Neural progenitor cell (in vitro differentiated cells): Measurements from ENCODE around the gene AATK. TPM values are rescaled to one million over a fixed set of nuclear protein-coding genes. Genes with fewer than 3 reads are reported as not detected.
A peak's percentile ranks its signal among the peaks of the same experiment; 100 is the strongest.

Experiments
- DNase-seq: peaks from one replicate; pipeline ENCODE4 v3.0.0-alpha.2; 2016; ENCODE audit warnings: low spot score
- H2AFZ ChIP-seq: fragments of 200-600 bp; sonication (generic); replicated peaks from 2 replicates; pipeline ENCODE4 v1.6.1; 2016; ENCODE audit warnings: antibody characterized with exemption
- H3F3A ChIP-seq: fragments of 200-600 bp; sonication (generic); 2 replicates; pipeline ENCODE4 v1.6.1; 2016; ENCODE audit warnings: antibody characterized with exemption, low read depth
- H3K27ac ChIP-seq: fragments of 200-600 bp; sonication (generic); 2 replicates; pipeline ENCODE4 v1.5.1; 2016; ENCODE audit warnings: mild to moderate bottlenecking
- H3K27me3 ChIP-seq: fragments of 200-600 bp; sonication (generic); 2 replicates; pipeline ENCODE4 v1.6.1; 2016; ENCODE audit warnings: mild to moderate bottlenecking, moderate library complexity
- H3K36me3 ChIP-seq: fragments of 200-600 bp; sonication (generic); 2 replicates; pipeline ENCODE4 v1.5.1; 2016
- H3K4me1 ChIP-seq: fragments of 200-600 bp; sonication (generic); 2 replicates; pipeline ENCODE4 v1.6.1; 2016; ENCODE audit warnings: mixed run types
- H3K4me2 ChIP-seq: fragments of 200-600 bp; sonication (generic); 2 replicates; pipeline ENCODE4 v1.6.1; 2016
- H3K4me3 ChIP-seq: fragments of 200-600 bp; sonication (generic); 2 replicates; pipeline ENCODE4 v1.5.1; 2016
- H3K79me2 ChIP-seq: fragments of 200-600 bp; sonication (generic); 2 replicates; pipeline ENCODE4 v1.6.1; 2016; ENCODE audit warnings: low read depth
- H3K9ac ChIP-seq: fragments of 200-600 bp; sonication (generic); 2 replicates; pipeline ENCODE4 v1.6.1; 2016
- H3K9me3 ChIP-seq: fragments of 200-600 bp; sonication (generic); 2 replicates; pipeline ENCODE4 v1.5.1; 2016; ENCODE audit warnings: low read depth
- H4K20me1 ChIP-seq: fragments of 200-600 bp; sonication (generic); 2 replicates; pipeline ENCODE4 v1.6.1; 2016; ENCODE audit warnings: low read depth
- H3K27ac Mint-ChIP-seq: 3 replicates; pipeline ENCODE4 v1.8.0; 2021; ENCODE audit warnings: mixed read lengths
- H3K27me3 Mint-ChIP-seq: 2 replicates; pipeline ENCODE4 v1.8.0; 2022; ENCODE audit warnings: low read depth, mild to moderate bottlenecking, inconsistent platforms, moderate library complexity, mixed read lengths; ENCODE audit not compliant: insufficient read depth
- H3K36me3 Mint-ChIP-seq: 3 replicates; pipeline ENCODE4 v1.8.0; 2021; ENCODE audit warnings: mixed read lengths
- H3K4me1 Mint-ChIP-seq: 3 replicates; pipeline ENCODE4 v1.8.0; 2021; ENCODE audit warnings: mixed read lengths
- H3K4me3 Mint-ChIP-seq: 3 replicates; pipeline ENCODE4 v1.8.0; 2021; ENCODE audit warnings: mild to moderate bottlenecking, moderate library complexity, mixed read lengths
- H3K9me3 Mint-ChIP-seq: 3 replicates; pipeline ENCODE4 v1.8.0; 2020; ENCODE audit warnings: mixed read lengths
- EZH2 ChIP-seq: fragments of 200-600 bp; sonication (generic); IDR thresholded peaks from 2 replicates; pipeline ENCODE4 v1.6.1; 2017; ENCODE audit warnings: antibody characterized with exemption, mild to moderate bottlenecking, moderate library complexity
- EZH2phosphoT487 ChIP-seq: fragments of 200-600 bp; sonication (generic); IDR thresholded peaks from 2 replicates; pipeline ENCODE4 v1.6.1; 2017; ENCODE audit warnings: antibody characterized with exemption
- total RNA-seq: library from RNA; depleted of rRNA; stranded (reverse); fragments of >200 nt; gene quantifications from 2 replicates; pipeline ENCODE4 v1.2.3, GENCODE V29; 2015; ENCODE audit warnings: low replicate concordance
- TF ChIP-seq, protein P1 (sequence below): fragments of 200-600 bp; sonication (generic); IDR thresholded peaks from 2 replicates; pipeline ENCODE4 v1.5.1; 2017; ENCODE audit warnings: antibody characterized with exemption, mild to moderate bottlenecking

The AATK gene, protein sequence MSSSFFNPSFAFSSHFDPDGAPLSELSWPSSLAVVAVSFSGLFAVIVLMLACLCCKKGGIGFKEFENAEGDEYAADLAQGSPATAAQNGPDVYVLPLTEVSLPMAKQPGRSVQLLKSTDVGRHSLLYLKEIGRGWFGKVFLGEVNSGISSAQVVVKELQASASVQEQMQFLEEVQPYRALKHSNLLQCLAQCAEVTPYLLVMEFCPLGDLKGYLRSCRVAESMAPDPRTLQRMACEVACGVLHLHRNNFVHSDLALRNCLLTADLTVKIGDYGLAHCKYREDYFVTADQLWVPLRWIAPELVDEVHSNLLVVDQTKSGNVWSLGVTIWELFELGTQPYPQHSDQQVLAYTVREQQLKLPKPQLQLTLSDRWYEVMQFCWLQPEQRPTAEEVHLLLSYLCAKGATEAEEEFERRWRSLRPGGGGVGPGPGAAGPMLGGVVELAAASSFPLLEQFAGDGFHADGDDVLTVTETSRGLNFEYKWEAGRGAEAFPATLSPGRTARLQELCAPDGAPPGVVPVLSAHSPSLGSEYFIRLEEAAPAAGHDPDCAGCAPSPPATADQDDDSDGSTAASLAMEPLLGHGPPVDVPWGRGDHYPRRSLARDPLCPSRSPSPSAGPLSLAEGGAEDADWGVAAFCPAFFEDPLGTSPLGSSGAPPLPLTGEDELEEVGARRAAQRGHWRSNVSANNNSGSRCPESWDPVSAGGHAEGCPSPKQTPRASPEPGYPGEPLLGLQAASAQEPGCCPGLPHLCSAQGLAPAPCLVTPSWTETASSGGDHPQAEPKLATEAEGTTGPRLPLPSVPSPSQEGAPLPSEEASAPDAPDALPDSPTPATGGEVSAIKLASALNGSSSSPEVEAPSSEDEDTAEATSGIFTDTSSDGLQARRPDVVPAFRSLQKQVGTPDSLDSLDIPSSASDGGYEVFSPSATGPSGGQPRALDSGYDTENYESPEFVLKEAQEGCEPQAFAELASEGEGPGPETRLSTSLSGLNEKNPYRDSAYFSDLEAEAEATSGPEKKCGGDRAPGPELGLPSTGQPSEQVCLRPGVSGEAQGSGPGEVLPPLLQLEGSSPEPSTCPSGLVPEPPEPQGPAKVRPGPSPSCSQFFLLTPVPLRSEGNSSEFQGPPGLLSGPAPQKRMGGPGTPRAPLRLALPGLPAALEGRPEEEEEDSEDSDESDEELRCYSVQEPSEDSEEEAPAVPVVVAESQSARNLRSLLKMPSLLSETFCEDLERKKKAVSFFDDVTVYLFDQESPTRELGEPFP (N-terminal part only)
- total RNA-seq = 0.32 and 4.4 TPM in 2 replicates

DNA sequence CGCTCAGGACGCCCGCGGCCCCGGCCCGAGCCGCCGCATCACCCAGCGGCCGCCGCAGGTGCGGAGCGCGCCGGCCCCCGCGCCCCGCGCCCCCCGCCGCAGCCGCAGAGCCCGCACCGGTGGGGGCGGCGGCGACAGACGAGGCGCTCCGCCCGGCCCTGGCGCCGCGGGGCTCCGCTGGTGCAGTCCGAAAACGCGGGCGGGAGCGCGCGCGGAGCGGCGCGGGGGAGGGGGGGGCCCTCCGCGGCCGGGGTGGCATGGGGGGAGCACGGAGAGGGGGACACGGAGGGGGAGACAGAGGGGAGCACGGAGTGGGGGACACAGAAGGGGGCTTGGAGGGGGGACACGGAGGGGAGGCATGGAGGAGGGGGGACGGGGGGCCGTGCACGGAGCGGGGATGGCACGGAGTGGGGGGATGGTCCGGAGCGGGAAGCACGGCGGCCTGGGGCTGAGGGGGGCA is at the start of gene AATK:
AATK (minus strand) TSS at position 189 of the 460 bp plus-strand sequence. CDS start 229 bp downstream, outside the sequence.
- H3K9ac ChIP-seq = no peak within 1 kb of the TSS
- no peak for DNase-seq
- H3K4me3 ChIP-seq = peak within 1 kb of the TSS; percentile 50

DNA sequence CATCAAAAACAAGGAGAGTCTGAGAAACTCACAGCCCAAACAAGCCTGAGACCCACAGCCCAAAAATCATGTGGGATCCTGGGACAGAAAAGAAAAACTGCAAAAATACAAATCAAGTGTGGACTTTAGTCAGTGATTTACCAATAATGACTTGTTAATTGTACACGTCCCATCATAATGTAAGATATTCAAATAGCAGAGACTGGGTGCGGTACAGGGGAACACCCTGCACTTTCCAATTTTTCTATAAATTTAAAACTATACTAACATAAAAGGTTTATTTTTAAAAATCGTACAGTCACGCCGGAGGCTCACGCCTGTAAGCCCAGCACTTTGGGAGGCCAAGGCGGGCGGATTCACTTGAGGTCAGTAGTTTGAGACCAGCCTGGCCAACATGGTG is 48.0 kb upstream of the AATK start:
- Histone ChIP-seq H3K79me2 (peaks cover 10% of the 10 kb centered on the region), H3K27me3 (no peaks in the 10 kb centered on the region), H2AFZ (no peak overlapping the region), H3K4me1 (no peaks in the 10 kb centered on the region), H3K9me3 (no peaks in the 10 kb centered on the region), H4K20me1 (peaks cover 14% of the 10 kb centered on the region), H3K4me3 (no peak overlapping the region), H3F3A (peaks cover 5% of the 10 kb centered on the region), H3K36me3 (no peaks in the 10 kb centered on the region), H3K27ac (no peak overlapping the region), H3K9ac (no peak overlapping the region), H3K4me2 (no peak overlapping the region)
- H3K9me3 Mint-ChIP-seq = no peaks in the 10 kb centered on the region
- H3K36me3 Mint-ChIP-seq = peaks cover 16% of the 10 kb centered on the region
- DNase-seq = no peak
- H3K27ac Mint-ChIP-seq = no peak overlapping the region
- TF ChIP-seq, protein P1, sequence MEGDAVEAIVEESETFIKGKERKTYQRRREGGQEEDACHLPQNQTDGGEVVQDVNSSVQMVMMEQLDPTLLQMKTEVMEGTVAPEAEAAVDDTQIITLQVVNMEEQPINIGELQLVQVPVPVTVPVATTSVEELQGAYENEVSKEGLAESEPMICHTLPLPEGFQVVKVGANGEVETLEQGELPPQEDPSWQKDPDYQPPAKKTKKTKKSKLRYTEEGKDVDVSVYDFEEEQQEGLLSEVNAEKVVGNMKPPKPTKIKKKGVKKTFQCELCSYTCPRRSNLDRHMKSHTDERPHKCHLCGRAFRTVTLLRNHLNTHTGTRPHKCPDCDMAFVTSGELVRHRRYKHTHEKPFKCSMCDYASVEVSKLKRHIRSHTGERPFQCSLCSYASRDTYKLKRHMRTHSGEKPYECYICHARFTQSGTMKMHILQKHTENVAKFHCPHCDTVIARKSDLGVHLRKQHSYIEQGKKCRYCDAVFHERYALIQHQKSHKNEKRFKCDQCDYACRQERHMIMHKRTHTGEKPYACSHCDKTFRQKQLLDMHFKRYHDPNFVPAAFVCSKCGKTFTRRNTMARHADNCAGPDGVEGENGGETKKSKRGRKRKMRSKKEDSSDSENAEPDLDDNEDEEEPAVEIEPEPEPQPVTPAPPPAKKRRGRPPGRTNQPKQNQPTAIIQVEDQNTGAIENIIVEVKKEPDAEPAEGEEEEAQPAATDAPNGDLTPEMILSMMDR = no peak
- TF ChIP-seq EZH2phosphoT487 (no peak), EZH2 (no peak)
- peaks cover 3% of the 10 kb centered on the region for H3K4me1 Mint-ChIP-seq
- H3K27me3 Mint-ChIP-seq = peaks cover 4% of the 10 kb centered on the region
- H3K4me3 Mint-ChIP-seq = no peak overlapping the region

More for the DNA sequence above, at the start of gene AATK:
- Histone ChIP-seq H3K27me3 (peaks cover 9% of the 10 kb centered on the region), H3K27ac (no peak within 1 kb of the TSS), H3K4me2 (peak within 1 kb of the TSS; percentile 84), H3K9me3 (no peaks in the 10 kb centered on the region), H3K36me3 (no peaks in the 10 kb centered on the region), H3K79me2 (no peaks in the 10 kb centered on the region), H3F3A (peaks cover 21% of the 10 kb centered on the region), H4K20me1 (no peaks in the 10 kb centered on the region), H3K4me1 (peaks cover 13% of the 10 kb centered on the region), H2AFZ (no peak within 1 kb of the TSS)
- Mint-ChIP-seq H3K36me3 (no peaks in the 10 kb centered on the region), H3K4me1 (peaks cover 8% of the 10 kb centered on the region), H3K4me3 (peak within 1 kb of the TSS; percentile 75), H3K27me3 (no peaks in the 10 kb centered on the region), H3K9me3 (no peaks in the 10 kb centered on the region), H3K27ac (no peak within 1 kb of the TSS)
- TF ChIP-seq, protein P1 = no peak
- TF ChIP-seq EZH2 (no peak), EZH2phosphoT487 (no peak)

DNA sequence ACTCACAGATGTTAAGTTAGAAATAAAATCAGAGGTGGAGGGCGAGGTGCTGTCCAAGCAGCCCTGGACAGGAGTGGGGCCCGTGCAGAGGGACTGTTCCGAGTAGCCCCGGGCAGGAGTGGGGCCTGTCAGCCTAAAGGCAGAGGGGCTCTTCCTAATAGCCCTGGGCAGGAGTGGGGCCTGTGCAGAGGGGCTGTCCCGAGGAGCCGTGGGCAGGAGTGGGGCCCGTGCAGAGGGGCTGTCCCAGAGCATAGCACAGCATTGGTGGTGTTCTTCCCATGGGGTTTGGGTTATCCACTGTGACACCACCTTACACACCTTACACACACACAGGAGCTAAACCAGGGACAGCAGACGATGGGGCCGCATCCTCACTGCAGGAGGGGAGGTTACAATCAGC is 46.3 kb upstream of the AATK start:
- Histone ChIP-seq H3K9me3 (no peaks in the 10 kb centered on the region), H3K27me3 (no peaks in the 10 kb centered on the region), H2AFZ (no peak overlapping the region), H3K36me3 (no peaks in the 10 kb centered on the region), H3K4me3 (no peak overlapping the region), H3F3A (peaks cover 5% of the 10 kb centered on the region), H3K4me1 (no peaks in the 10 kb centered on the region), H3K27ac (no peak overlapping the region), H3K79me2 (peaks cover 10% of the 10 kb centered on the region), H4K20me1 (peaks cover 14% of the 10 kb centered on the region), H3K4me2 (no peak overlapping the region), H3K9ac (no peak overlapping the region)
- Mint-ChIP-seq H3K4me1 (peaks cover 3% of the 10 kb centered on the region), H3K9me3 (no peaks in the 10 kb centered on the region), H3K27ac (no peak overlapping the region), H3K4me3 (no peak overlapping the region), H3K27me3 (peaks cover 4% of the 10 kb centered on the region), H3K36me3 (peaks cover 12% of the 10 kb centered on the region)
- no peak for TF ChIP-seq EZH2phosphoT487
- TF ChIP-seq, protein P1 = no peak
- no peak for TF ChIP-seq EZH2
- DNase-seq = no peak
